Liver (tissue), 3 donors: ENCODE measurements around the gene CEP162.

Source experiments
- CTCF ChIP-seq: fragments of 150-350 bp; IDR thresholded peaks from 2 replicates; pipeline ENCODE4 v1.5.1; 2017; ENCODE audit warnings: improper control_type of control experiment, low read depth, low read length; ENCODE audit not compliant: missing input control
- GABPA ChIP-seq, 2 donors: IDR thresholded peaks in 1 of 2; conservative IDR thresholded peaks in 1 of 2; 2 replicates each; pipeline ENCODE4 v1.6.1; 2016; ENCODE audit warnings: antibody characterized with exemption in 2 of 2, mild to moderate bottlenecking in 1 of 2, moderate library complexity in 1 of 2
- donor health status: healthy.
- donor health status: healthy.

- TF ChIP-seq GABPA (IDR thresholded peaks at IDR 0.05 in 1 of 2, conservative IDR thresholded peaks at IDR 0.05 in 1 of 2) (no peak), CTCF (no peak)
Measured at GRCh38 chr6:84074988-84075781, 152.3 kb downstream of the CEP162 start.
